ENCODE results near the gene TTC24.
"Not testable (repeated sequence)": the region's sequence is repeated elsewhere in the genome, so short reads cannot be mapped to it uniquely, and the experiment has no call there.

The TTC24 gene

DNA sequence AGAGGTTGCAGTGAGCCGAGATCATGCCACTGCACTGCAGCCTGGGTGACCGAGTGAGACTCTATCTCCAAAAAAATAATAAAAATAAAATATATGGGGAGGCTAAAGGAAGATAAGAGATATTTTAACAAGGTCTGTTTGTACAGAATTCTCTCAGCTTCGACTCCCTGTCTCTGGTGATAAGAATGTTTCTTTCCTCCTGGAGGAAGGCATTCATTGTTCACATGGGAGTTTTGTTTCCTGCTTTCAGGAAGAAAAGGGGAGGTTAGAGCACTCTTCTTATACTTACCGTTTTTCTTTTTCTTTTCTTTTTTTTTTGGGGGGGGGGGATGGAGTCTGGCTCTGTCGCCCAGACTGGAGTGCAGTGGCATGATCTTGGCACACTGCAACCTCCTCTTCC, 10.0 kb downstream of the TTC24 start:
- no peak for DNase-seq

DNA sequence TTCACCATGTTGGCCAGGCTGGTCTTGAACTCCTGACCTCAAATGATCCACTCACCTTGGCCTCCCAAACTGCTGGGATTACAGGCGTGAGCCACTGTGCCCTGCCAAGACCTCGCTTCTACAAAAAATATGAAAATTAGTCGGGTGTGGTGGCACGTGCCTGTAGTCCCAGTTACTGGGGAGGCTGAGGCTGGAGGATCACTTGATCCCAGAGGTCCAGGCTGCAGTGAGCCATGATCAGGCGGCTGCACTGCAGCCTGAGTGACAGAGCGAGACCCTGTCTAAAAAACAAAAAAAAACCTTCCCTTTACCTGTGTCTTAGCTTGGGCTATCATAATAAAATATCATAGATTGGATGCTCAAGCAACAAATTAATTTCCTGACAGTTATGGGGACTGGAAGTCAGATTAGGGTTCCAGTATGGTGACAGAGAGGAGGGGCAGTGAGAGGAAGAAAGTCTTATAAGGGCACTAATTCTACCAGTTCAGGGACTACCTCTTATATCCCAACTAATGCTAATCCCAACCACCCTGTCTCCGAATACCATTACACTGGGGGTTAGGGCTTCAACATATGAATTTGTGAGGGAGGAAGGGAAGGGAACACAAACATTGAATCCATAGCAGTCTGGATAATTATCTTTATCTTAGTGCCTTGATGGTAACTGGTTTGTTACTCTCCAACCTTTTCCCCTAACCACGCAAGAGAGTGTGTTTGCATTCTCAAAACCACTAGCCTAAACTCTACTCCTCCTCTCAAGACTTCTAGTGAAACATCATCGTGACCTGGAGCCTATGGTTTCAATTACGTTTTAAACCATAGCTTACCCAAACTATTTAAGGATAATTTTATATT, 11.0 kb downstream of the TTC24 start:
- DNase-seq: no peak

DNA sequence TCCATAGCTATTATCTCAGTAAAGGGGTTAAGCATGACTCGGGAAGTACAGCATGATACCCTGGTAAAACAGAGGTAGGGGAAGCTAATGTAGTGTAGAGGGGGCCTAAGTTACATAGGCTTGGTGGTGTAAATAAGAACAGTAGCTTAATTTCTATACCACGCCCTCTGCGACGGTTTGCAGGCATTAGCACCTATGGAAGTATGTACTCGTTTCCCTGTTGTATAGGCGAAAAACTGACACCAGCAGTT, 11.6 kb downstream of the TTC24 start:
- no peak for DNase-seq

DNA sequence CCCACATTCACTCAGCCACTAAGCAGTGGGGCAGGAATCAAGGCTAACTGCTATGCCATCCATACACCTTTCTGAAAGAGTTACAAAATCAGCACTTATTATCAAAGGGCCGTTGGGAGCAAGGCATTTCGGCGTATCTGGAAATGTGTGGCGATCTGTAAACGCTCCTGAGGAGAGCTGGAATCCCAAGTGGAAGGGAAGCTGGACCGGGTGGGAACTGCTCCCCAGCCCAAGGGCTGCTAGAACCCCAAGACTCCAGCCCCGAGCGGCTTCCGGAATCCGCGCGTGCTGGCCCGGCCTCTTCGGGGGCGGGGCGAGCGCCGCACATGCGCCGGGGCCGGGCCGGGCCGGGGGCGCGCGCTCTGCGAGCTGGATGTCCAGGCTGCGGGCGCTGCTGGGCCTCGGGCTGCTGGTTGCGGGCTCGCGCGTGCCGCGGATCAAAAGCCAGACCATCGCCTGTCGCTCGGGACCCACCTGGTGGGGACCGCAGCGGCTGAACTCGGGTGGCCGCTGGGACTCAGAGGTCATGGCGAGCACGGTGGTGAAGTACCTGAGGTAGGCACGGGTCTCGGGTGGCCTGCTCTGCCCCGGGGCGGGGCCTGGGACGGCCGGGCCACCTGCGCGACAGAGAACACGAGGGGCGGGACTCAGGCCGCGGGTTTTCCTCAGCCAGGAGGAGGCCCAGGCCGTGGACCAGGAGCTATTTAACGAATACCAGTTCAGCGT, 12.1 kb downstream of the TTC24 start, which contains the start of gene NAXE:
Gene NAXE, plus strand, starts transcription at position 345 of the 726 bp plus-strand sequence. Its CDS starts 29 bp downstream, at position 374.
- peak; percentile 51 to 70 for DNase-seq

DNA sequence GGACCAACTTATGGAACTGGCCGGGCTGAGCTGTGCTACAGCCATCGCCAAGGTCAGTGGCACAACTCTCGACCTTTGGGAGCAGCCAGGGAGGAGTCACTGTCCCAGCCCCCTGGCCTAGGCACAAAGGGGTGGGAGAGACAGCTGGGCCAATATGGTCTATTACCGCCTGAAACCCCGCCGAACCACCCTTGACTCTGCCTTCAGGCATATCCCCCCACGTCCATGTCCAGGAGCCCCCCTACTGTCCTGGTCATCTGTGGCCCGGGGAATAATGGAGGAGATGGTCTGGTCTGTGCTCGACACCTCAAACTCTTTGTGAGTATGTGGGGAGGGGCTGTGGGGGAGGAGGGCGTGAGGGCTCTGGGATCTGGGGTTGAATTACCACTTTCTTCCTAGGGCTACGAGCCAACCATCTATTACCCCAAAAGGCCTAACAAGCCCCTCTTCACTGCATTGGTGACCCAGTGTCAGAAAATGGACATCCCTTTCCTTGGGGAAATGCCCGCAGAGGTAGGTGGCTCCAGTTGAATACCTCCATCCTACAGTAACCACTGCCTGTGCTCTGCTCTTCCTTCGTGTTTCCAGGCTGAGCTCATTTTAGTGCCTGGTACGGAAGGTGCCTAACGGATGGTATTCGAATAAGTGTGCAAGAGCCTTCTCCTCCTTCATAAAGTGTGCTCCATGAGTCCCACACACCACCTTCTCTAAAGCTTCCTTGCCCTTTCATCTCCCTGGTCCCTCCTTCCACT, 12.8 kb downstream of the TTC24 start:
- no peak for DNase-seq

DNA sequence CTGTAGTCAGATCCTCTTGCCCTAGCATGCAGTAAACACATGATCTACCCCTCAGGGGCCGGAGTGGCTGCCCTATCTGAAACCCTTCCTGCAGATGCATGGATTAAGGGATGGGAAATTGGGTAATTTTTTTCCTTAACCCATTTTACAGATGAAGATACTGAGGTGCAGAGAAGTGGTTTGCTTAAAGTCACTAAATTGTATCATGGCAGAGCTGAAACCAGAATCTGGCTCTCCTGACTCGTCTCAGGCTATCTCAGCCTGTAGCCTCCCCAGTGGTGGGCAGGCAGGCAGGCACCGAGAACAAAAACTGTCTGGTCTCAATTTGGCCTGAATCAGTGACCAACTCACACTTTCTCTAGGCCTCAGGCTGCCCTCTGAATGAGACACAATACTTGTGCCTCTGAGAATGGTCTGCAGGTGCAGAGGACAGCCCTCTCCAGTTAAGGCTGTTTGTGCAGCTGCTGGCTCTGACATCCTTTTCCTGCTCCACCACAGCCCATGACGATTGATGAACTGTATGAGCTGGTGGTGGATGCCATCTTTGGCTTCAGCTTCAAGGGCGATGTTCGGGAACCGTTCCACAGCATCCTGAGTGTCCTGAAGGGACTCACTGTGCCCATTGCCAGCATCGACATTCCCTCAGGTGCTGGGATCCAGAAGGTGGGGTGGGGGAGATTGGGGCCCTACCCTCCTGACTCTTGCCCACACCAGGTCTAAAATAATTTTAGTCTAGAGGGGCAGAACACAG, 13.6 kb downstream of the TTC24 start:
- no peak for DNase-seq

DNA sequence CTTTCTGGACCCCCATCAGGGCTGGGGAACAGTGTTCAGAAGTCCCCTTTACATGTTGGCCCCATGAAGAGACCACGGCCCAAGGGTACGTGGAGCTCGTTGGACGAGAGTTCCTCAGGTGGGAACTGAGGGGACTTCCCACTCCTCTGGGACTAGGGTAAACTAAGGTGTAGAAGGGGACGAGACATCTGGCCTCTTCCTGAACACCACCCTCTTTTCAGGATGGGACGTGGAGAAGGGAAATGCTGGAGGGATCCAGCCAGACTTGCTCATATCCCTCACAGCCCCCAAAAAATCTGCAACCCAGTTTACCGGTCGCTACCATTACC, 14.1 kb downstream of the TTC24 start:
- no peak for DNase-seq

DNA sequence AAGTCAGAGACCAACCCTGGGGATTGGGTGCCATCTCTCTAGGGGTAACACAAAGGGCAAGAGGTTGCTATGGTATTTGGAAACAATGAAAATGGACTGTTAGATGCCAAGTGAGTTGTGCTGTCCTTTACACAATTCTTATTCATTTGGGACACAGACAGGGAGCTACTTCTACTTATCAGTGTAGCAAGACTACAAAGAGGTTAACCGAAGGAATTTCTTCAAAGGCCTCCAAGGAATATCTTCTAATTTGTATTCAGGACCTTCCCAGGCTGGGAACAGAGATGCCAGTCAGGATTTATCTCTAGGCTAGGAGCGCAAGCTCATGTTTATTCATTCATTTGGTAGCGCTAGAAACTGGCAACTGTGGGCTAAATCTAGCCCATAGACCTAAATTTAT, 14.7 kb downstream of the TTC24 start:
- DNase-seq: no peak

DNA sequence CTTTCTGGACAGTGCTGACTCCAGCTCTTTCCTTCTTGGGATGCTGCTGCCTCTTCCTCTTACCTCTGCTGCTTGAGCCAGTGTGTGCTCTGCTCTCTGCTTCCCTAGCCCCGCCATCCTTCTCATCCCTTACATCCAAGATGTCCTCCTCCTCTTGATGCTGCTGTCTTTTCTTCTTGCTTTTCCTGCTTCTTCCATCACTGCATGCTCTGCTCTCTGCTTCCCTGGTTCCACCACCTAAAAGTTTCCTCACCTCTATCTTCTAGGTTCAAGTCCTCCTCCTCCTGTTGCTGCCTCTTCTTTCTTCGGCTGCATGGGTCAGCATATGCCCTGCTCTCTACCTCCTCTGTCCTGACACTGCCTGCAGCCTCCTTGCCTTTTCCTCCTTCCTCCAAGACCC, 15.5 kb downstream of the TTC24 start:
- DNase-seq: no peak

DNA sequence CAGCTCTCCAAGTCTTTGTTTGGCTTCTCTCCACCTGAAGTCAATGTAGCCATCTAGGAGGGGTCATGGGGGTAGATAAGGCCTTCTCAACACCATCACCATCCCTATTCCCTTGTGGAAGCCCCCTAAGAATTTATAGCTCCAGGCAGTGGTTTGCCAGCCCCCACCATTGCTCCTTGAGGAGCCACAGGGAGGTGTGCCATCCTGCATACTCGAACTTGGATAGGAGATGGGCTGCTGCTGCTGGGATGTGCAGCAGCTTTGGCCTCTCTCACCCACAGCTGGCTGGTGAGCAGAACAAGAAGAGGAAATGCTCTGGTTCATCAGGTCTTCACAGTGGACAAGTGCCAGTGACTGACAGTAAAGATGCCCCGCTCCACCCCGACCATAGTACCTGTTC, 16.9 kb downstream of the TTC24 start:
- DNase-seq: no peak

DNA sequence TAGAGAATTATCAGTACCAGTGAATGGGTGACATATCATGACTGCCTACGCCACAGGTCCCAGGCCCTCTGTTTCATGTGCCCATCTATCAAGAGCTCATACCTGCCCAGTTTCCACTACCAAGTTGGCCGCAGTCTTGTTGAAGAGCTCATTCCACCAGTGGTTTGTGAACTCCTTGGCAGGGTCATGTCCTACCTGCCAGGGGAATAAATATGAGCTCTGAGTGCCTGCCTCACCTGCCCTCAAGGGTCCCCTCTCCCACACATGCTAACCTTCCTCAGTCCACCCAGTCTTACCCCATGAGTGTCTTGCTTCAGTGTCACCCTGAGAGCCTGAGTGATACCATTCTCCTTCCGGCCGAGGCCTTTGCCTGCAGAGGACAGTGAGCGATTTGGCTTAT, 18.6 kb downstream of the TTC24 start:
- DNase-seq: no peak

DNA sequence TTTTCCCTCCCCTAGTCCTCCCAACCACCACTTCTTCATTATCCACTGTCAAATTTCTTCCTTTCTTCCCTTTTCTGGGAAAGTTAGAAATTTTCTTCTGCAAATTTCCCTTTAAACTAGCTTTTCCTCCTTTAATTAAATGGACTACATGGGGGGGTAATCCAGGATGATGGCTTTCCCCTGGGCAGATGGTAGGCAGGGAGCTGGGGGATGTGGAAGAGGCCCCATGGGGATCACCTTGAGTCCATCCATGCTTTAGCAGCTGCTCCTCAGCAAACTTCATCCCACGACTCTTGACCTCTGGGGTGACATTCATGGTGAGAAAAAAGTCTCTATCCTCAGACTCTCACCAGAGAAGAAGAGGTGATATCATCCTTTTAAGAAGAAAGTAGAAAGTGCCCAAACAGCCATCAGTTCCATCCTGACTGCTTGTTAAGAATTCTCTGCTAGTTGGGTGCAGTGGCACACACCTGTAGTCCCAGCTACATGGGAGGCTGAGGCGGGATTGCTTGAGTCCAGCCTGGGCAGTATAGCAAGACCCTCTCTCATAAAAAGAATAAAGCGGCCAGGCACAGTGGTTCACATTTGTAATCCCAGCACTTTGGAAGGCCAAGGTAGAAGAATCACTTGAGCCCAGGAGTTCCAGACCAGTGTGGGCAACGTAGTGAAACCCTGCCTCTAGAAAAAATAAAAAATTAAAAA, 19.4 kb downstream of the TTC24 start:
- peak in 1 of 2 experiments; percentile 49 for DNase-seq

DNA sequence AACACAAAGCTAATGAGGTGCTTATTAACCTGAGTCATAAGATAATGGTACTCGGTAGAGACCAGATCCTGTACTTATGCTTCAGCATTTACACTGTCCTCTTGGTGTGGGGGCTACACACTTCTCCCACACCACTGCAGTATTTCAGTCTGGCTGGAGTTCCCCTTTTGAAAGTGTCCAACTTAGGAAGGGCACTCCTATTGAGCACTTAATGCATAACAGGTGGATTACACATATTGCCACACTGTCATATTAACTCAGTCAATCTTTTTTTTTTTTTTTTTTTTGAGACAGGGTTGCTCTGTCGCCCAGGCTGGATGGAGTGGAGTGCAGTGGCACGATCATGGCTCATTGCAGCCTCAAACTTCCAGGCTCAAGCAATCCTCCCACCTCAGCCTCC, 20.3 kb downstream of the TTC24 start:
- no peak for DNase-seq

DNA sequence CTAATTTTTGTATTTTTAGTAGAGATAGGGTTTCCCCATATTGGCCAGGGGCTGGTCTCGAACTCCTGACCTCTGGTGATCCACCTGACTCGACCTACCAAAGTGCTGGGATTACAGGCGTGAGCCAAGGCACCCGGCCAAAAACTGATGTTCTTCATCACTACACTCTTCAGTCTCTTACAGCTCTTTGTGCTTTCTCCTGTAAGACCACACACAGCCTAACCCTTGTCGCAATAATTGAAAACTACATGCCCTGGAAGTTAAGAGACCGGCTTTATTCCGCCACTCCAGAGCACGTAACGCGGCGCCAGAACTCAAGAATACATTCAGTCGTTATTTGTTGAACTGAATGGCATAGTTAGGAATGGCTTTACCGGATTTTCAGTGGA, 21.2 kb downstream of the TTC24 start:
- no peak for DNase-seq

DNA sequence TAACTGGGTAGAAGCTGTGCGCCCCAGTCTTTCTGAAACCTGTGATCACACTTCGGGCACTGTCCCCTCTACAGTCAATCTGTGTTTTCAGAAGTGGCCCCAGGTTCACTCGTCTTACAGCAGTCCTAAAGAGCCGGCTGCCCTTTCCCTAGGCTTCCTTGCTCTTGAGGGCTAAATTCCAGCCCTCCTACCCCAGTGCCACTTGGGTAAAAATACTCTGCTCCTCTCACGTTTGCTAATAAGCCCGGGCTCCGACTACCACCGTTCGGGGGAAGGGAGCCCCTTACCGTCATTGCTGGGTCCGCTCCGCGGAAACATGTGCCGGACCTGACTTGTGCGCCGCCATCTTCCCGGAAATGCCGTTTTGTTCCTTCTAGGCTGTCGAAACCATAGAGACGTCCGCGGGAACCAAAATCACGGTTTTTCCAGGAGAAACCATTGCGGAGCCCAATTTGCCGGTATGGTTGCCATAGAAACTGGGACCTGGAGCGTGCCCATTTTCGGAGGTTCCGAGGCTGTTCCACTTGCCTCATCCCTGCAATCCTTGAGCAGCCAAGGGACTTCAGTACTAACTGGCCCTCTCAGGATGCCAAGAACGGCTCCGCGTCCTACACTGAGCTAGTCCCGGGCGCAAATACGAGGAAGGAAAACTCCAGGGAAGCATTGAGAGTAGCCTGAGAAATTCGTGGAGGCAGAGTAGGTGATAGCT, 21.8 kb downstream of the TTC24 start, which contains the start of gene GPATCH4:
Gene GPATCH4, minus strand, starts transcription at position 358 of the 709 bp plus-strand sequence.
- peak; percentile 79 to 84 for DNase-seq

DNA sequence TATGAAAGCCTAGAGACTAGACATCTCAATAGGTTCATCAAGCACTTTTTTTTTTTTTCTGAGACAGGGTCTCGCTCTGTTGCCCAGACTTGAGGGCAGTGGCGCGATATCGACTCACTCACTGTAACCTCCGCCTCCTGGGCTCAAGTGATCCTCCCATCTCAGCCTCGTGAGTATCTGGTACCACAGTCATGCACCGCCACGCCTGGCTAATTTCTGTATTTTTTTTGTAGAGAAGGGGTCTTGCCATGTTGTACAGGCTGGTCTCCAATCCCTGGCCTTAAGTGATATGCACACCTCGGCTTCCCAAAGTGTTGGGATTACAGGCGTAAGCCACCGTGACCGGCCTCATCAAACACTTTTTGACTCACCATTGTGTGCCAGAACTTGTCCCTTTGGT, 22.4 kb downstream of the TTC24 start:
- no peak for DNase-seq

DNA sequence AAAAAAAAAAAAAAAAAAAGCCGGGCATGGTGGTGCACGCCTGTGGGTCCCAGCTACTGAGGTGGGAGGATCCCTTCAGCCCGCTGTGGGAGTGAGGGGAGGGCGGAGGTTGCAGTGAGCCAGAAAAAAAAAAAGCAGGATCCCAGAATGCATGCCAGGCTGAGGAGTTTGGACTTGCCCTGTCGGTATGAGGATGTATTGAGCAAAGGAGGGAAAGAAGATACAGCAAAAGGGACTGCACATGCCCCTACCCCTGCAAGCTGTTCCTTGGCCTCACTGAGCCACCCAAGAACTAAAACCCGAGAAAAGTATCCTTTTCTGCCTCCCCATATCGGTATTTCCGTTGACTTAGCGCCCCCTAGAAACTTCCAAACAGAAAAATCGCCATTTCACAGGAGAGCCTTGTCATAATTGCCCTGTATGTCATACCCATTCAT, 23.1 kb downstream of the TTC24 start:
- peak; percentile 30 to 45 for DNase-seq

DNA sequence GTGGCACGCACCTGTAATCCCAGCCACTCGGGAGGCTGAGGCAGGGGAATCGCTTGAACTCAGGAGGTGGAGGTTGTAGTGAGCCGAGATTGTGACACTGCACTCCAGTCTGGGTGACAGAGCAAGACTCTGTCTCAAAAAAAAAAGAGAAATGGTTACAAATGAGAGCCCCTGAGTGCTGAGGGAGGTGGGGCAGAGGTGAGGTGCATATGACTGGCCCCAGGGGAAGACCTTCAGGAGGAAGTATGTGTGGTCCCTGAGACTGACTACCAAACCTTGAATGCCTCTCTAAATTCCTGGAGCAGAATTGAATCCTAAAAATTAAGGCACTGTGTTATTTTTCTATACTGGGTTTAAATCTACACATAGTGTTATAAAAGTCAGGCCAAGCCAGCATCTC, 27.8 kb downstream of the TTC24 start:
- not testable (repeated sequence) for DNase-seq

DNA sequence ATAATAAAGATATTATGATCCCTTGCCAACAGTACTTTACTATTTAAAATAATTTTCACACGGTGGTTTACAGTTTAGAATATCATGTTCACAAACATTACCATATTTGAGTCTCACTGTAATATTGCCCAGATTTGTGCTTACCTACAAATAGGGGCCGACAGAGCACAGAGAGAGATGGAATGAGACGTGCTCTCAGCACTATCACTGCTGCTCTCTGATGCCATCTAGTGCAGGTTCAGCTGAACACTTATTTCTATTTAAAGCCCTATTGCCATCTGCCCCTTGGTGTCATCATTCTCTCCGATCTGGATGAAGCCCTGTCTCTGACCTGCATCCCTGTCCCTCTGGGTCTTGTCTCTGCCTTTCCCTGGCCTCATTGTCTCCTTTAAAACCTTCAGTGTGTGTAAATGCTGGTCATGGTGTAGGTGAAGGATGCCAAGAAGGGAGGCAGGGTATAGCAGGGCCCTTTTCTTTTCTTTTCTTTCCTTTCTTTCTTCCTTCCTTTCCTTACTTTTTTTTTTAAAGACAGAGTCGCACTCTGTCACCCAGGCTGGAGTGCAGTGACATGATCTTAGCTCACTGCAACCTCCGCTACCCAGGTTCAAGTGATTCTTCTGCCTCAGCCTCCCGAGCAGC, 28.6 kb downstream of the TTC24 start:
- DNase-seq: peak; percentile 39 to 76

DNA sequence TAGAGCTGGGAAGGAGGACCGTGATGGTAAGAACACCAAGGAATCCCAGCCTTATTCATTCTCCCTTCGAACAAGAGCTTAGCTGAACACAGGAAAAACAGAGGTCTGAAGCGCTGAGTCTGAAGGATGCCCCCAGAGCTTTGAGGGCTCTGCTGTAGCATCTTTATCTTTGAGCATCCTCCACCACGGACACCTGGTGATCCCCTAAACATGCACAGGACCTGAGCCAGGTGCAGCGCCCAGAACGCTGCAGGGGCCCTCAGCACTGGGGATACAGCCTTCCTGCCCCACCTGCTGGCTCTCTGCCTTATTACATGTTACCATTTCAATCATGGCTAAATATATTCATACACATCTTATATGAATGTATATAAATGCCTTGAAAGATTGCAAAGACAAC, 29.5 kb downstream of the TTC24 start:
- peak in 1 of 2 experiments; percentile 46 for DNase-seq

DNA sequence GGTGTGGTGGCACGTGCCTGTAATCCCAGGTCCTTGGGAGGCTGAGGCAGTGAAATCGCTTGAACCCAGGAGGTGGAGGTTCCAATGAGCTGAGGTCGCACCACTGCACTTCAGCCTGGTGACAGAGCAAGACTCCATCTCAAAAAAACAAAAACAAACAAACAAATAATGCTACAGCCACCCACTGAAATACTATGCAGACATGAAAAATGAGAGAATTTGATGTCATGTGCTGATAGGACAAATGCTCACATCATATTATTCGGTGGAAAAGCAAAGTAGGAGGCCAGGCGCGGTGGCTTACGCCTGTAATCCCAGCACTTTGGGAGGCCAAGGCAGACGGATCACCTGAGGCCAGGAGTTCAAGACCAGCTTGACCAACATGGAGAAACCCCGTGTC, 30.5 kb downstream of the TTC24 start:
- not testable (repeated sequence) for DNase-seq
